MM.1S (cell line): Measurements from ENCODE around the gene PFAS.

Source experiments
- EZH2 ChIP-seq: fragments of 300-600 bp; sonication (generic); optimal IDR thresholded peaks from 2 replicates; pipeline ENCODE3; 2017; ENCODE audit warnings: low read depth, mild to moderate bottlenecking, antibody characterized with exemption, low read length, mixed read lengths
- EZH2phosphoT487 ChIP-seq: fragments of 300-600 bp; sonication (generic); IDR thresholded peaks from 2 replicates; pipeline ENCODE4 v1.6.1; 2018; ENCODE audit warnings: antibody characterized with exemption, low read length
- TF ChIP-seq, protein P1 (sequence below): fragments of 300-600 bp; sonication (generic); IDR thresholded peaks from 2 replicates; pipeline ENCODE4 v1.5.1; 2016; ENCODE audit warnings: antibody characterized with exemption, low read length, mixed read lengths

DNA sequence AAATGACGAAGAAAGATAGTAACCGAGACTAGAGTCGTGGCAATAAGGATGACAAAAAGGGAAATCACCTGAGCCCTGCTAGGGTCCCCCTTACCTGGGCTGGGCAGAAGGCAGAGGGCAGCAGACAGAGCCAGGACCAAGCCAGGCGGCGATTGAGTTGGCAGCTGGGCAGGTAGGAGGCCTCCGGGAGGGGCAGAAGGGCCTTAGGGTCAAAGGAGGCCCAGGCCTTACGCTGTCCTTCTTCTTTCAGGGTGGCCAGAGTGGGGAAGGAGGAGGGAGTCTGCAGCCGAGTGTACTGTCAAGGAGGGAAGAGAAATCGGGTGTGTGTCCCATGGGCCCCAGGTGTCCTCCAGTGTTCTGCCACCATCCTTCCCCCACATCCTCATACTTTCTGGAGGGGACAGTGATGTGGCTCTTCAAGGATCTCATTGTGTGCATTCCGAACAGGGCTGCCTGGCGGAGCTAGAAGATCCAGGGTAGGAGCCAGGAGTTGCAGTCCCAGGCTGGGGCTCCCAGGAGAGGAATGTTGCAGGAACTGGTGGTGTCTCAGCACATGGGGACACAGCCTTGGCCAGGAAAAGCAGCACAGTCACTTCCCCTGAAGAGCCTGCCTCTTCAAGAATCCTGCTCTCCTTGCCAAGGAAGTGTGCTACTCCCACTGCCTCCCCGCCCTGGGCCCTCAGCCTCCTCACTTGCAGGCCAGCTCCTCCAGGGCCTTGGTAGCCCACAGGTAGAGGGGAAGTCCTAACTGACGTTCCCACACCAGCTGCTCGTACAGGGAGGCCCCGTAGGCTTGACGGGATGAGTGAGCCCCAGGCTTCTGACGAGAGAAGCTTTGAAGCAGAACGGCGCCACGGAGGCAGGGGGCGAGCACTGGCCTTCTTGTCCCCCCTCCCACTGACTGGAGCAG, 14.5 kb upstream of the PFAS start:
- TF ChIP-seq, protein P1, sequence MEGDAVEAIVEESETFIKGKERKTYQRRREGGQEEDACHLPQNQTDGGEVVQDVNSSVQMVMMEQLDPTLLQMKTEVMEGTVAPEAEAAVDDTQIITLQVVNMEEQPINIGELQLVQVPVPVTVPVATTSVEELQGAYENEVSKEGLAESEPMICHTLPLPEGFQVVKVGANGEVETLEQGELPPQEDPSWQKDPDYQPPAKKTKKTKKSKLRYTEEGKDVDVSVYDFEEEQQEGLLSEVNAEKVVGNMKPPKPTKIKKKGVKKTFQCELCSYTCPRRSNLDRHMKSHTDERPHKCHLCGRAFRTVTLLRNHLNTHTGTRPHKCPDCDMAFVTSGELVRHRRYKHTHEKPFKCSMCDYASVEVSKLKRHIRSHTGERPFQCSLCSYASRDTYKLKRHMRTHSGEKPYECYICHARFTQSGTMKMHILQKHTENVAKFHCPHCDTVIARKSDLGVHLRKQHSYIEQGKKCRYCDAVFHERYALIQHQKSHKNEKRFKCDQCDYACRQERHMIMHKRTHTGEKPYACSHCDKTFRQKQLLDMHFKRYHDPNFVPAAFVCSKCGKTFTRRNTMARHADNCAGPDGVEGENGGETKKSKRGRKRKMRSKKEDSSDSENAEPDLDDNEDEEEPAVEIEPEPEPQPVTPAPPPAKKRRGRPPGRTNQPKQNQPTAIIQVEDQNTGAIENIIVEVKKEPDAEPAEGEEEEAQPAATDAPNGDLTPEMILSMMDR: no peak
- TF ChIP-seq EZH2phosphoT487 (no peak), EZH2 (no peak)
